Sigmoid colon (tissue), 7 donors: ENCODE measurements around the gene MRPS7. TPM values are rescaled to one million over a fixed set of nuclear protein-coding genes. Genes with fewer than 3 reads are reported as not detected.

Experiments
- DNase-seq: peaks from one replicate; pipeline ENCODE4 v3.0.0-alpha.2; 2019
- H3K27ac ChIP-seq, 4 donors: fragments of 200-600 bp; sonication (generic); one replicate each; pipeline ENCODE4 v1.5.1; 2016 to 2019; ENCODE audit warnings: mild to moderate bottlenecking in 1 of 4
- H3K27me3 ChIP-seq, 3 donors: fragments of 200-600 bp; sonication (generic); one replicate each; pipeline ENCODE4 v1.5.1; 2019; ENCODE audit warnings: mild to moderate bottlenecking in 1 of 3
- H3K36me3 ChIP-seq, 4 donors: fragments of 200-600 bp; sonication (generic); one replicate each; pipeline ENCODE4 v1.5.1; 2016 to 2019
- H3K4me1 ChIP-seq, 4 donors: fragments of 200-600 bp; sonication (generic); one replicate each; pipeline ENCODE4 v1.5.1; 2017 to 2019
- H3K4me3 ChIP-seq, 4 donors: fragments of 200-600 bp; sonication (generic); one replicate each; pipeline ENCODE4 v1.5.1; 2017 to 2019; ENCODE audit warnings: mild to moderate bottlenecking in 2 of 4, moderate library complexity in 1 of 4
- H3K9me3 ChIP-seq, 4 donors: fragments of 200-600 bp in 3 of 4; sonication (generic) in 3 of 4; one replicate each; pipeline versions ENCODE4 v1.5.1 to v1.6.1; 2013 to 2019
- EP300 ChIP-seq, 4 donors: sonication (generic); formaldehyde crosslinking; IDR thresholded peaks; one replicate each; pipeline ENCODE4 v1.6.1; 2017; ENCODE audit warnings: antibody characterized with exemption in 4 of 4
- POLR2A ChIP-seq, 2 donors: fragments of 450-650 bp; IDR thresholded peaks; one replicate each; pipeline ENCODE4 v1.6.1; 2016; ENCODE audit warnings: antibody characterized with exemption in 2 of 2, mild to moderate bottlenecking in 2 of 2, moderate library complexity in 2 of 2
- POLR2AphosphoS5 ChIP-seq, 4 donors: sonication (generic); formaldehyde crosslinking; IDR thresholded peaks; one replicate each; pipeline ENCODE4 v1.6.1; 2017; ENCODE audit warnings: antibody characterized with exemption in 4 of 4
- WGBS, 2 donors: extraction: QIAGEN DNeasy Blood & Tissue Kit; methylation state at CpG; one replicate each; pipeline ENCODE4 v1.1.7; 2013; 5-methylcytosine and 5-hydroxymethylcytosine counted together
- intact Hi-C: fragments of 100-400 bp; cut with DNase I; formaldehyde crosslinking; loops from one replicate; pipeline ENCODE4 v1.15.1; 2023
- polyA plus RNA-seq, 3 donors: library from polyadenylated mRNA; stranded (reverse); fragments of 200-250 nt; gene quantifications; one replicate each; pipeline ENCODE4 v1.2.3, GENCODE V29; 2013
- total RNA-seq, 4 donors: library from RNA; depleted of rRNA; stranded (reverse); fragments of >200 nt; gene quantifications; one replicate each; pipeline ENCODE4 v1.1.0, GENCODE V29; 2016
- TF ChIP-seq, protein P1 (sequence below), 4 experiments: fragments of 450-650 bp in 3 of 4; fragments of 200-600 bp in 1 of 4; IDR thresholded peaks; one replicate each; pipeline ENCODE4 v1.5.1; 2016 to 2019; ENCODE audit warnings: antibody characterized with exemption in 4 of 4, mild to moderate bottlenecking in 3 of 4, moderate library complexity in 2 of 4
- donor health status: healthy with polysubstance abuse.
- donor health status: Bipolar disorder and iron deficiency.
- donor health status: healthy.

Gene MRPS7
- total and polyA plus RNA-seq, 7 donors: 26.6 to 96.4 (median 51.5) TPM

DNA sequence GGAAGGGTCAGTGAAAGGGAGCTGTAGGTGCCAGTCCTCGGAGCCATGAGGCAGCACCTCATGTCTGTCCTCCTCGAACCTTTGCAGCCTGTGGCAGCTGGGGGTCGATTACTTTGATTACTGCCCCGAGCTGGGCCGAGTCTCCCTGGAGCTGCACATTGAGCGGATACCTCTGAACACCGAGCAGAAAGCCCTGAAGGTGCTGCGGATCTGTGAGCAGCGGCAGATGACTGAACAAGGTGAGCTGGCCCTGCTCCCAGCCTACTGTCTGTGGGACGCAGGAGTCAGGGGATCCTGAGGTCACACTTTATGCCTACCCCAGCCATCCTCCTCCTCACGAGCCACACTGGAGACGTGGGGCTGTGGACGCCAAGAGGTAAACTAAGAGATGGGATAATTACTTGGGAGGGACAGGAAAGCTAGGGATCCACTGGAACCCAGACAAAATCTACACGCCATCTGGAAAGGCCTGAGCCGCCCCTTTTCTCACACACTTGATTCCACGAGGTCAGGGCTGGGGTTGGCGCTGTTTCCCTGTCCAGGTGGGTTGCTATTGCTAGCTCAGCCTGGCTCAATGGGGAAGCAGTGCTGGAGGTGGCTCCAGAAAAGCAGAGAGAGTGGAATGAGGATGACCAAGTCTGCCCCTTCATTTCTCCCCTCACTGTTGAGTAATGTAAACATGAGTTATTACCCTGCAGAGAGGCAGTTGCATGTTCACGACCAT, 29.8 kb upstream of the MRPS7 start:
- intact Hi-C loops: no loop called here
- DNase-seq: no peak
- peaks cover 31 to 95% (median 50%) of the 10 kb centered on the region in 4 donors for H3K36me3 ChIP-seq
- 92 to 93% methylated on average over 18 of the region's 18 CpGs for WGBS, 2 donors
- TF ChIP-seq, protein P1, sequence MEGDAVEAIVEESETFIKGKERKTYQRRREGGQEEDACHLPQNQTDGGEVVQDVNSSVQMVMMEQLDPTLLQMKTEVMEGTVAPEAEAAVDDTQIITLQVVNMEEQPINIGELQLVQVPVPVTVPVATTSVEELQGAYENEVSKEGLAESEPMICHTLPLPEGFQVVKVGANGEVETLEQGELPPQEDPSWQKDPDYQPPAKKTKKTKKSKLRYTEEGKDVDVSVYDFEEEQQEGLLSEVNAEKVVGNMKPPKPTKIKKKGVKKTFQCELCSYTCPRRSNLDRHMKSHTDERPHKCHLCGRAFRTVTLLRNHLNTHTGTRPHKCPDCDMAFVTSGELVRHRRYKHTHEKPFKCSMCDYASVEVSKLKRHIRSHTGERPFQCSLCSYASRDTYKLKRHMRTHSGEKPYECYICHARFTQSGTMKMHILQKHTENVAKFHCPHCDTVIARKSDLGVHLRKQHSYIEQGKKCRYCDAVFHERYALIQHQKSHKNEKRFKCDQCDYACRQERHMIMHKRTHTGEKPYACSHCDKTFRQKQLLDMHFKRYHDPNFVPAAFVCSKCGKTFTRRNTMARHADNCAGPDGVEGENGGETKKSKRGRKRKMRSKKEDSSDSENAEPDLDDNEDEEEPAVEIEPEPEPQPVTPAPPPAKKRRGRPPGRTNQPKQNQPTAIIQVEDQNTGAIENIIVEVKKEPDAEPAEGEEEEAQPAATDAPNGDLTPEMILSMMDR (IDR thresholded peaks at IDR 0.05): no peak
- H3K4me1 ChIP-seq: no peaks in the 10 kb centered on the region
- no peaks in the 10 kb centered on the region for H3K9me3 ChIP-seq
- H3K4me3 ChIP-seq: no peak overlapping the region
- no peaks in the 10 kb centered on the region for H3K27me3 ChIP-seq
- H3K27ac ChIP-seq: no peak overlapping the region

DNA sequence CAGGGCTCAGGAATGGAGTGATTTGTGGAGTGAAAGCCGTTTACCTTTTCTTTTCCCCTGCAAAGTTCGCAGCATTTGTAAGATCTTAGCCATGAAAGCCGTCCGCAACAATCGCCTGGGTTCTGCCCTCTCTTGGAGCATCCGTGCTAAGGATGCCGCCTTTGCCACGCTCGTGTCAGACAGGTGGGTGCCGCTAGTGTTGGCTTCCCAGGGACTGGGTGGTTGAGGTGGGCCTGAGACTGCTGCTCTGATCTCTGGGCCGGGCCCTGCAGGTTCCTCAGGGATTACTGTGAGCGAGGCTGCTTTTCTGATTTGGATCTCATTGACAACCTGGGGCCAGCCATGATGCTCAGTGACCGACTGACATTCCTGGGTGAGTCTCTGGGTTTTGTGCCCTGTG, 28.9 kb upstream of the MRPS7 start:
- Histone ChIP-seq H3K4me3 (no peak overlapping the region), H3K4me1 (no peaks in the 10 kb centered on the region), H3K9me3 (no peaks in the 10 kb centered on the region), H3K36me3 (peaks cover 31 to 96% (median 59%) of the 10 kb centered on the region in 4 donors), H3K27ac (no peak overlapping the region), H3K27me3 (no peaks in the 10 kb centered on the region)
- no peak for DNase-seq
- intact Hi-C loops: no loop called here
- TF ChIP-seq, protein P1 (IDR thresholded peaks at IDR 0.05): no peak
- TF ChIP-seq POLR2A (IDR thresholded peaks at IDR 0.05): no peak
- no peak for TF ChIP-seq EP300 (IDR thresholded peaks at IDR 0.05)
- TF ChIP-seq POLR2AphosphoS5 (IDR thresholded peaks at IDR 0.05): no peak
- 96 to 97% methylated on average over 13 of the region's 13 CpGs for WGBS, 2 donors

DNA sequence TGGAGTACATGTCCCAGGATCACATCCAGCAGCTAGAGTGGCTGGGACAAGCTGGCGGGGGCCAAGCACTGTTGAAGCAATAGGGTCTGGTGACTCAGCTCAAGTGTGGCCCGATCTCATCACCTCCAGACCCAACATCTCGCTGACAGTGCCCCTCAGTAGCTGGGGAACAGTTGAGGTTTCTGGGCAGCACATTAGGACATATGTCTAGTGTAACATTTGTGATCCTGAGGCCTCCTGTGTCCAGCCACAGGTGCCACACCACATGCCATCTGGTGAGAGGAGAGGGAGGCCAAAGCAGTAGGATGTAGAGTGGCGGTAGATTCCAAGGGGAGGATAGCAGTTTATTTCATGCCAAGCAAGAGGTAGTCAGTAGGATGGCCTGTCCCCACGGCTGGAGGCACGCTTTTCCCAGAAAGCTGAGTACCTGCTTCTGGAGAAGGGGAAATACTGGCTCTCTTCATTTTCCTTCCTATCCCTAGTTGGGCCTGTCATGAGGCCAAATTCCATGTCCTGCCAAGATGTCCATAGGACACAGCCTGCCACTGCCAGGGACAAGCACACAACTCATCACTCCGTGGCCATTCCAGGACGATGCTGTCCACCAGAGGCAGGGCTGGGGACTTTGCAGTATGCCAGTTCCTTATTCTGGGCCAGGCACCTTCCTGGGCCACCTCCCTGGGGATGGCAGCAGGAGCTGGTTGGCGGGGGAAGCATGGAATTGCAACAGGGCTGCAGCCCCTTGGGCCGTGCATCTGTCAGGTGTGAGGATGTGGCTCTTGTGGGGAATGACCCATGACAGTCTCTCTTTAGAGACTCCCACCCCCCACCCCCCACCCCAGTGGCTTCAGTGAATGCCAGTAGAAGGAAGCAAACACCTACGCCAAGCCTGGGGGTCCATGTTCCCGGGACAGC, 24.3 kb upstream of the MRPS7 start:
- H3K27me3 ChIP-seq: no peaks in the 10 kb centered on the region
- H3K4me3 ChIP-seq: no peak overlapping the region
- WGBS, 2 donors: 86% methylated on average over 12 of the region's 12 CpGs
- no peak overlapping the region for H3K27ac ChIP-seq
- H3K9me3 ChIP-seq: no peaks in the 10 kb centered on the region
- DNase-seq: no peak
- H3K4me1 ChIP-seq: no peaks in the 10 kb centered on the region
- peaks cover 40 to 97% (median 75%) of the 10 kb centered on the region in 4 donors for H3K36me3 ChIP-seq
- TF ChIP-seq, protein P1 (IDR thresholded peaks at IDR 0.05): no peak
- TF ChIP-seq POLR2A (IDR thresholded peaks at IDR 0.05) (no peak), POLR2AphosphoS5 (IDR thresholded peaks at IDR 0.05) (no peak), EP300 (IDR thresholded peaks at IDR 0.05) (no peak)
- intact Hi-C loops: no loop called here

DNA sequence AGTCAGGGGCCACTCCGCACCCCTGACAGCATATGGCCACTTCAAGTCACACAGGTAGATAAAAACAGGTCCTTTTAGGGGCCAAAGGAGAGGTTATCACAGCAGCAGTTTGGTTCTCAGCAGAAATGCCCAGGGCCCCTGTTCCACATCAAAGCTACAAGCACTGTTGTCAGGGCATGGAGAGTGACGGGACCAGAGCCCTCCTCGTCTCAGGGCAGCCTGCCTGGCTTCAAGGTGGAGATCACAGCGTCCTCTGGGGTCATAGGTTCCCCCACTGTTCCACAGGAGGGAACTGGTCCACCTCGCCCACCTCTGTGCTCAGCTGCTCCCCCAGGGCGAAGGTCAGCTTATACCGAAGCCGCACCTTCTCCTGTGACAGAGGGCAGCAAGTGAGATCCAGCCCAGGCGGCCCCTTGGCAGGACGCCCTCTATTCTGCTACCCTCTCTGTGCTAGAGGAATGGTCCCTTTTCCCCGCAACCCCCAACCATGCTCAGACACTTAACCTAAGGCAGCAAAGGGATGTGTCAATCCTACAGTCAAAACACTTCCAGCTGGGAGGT, 23.6 kb upstream of the MRPS7 start:
- H3K9me3 ChIP-seq: no peaks in the 10 kb centered on the region
- no peaks in the 10 kb centered on the region for H3K4me1 ChIP-seq
- no peak for DNase-seq
- no peak overlapping the region for H3K4me3 ChIP-seq
- WGBS, 2 donors: 54 to 82% methylated on average over 11 of the region's 11 CpGs
- intact Hi-C loops: no loop called here
- no peaks in the 10 kb centered on the region for H3K27me3 ChIP-seq
- peaks cover 38 to 97% (median 75%) of the 10 kb centered on the region in 4 donors for H3K36me3 ChIP-seq
- peak overlapping the region in 1 of 4 donors; percentile 12 for H3K27ac ChIP-seq
- TF ChIP-seq, protein P1 (IDR thresholded peaks at IDR 0.05): no peak
- TF ChIP-seq POLR2AphosphoS5 (IDR thresholded peaks at IDR 0.05) (no peak), EP300 (IDR thresholded peaks at IDR 0.05) (no peak), POLR2A (IDR thresholded peaks at IDR 0.05) (no peak)
